ENCODE data around the gene SPATS2.
A peak's percentile ranks its signal among the peaks of the same experiment; 100 is the strongest.

Gene SPATS2

GRCh38 chr12:49549735-49550692 is 182.8 kb downstream of the SPATS2 start:
- in situ Hi-C loops (cut with HindIII; ENCODE audit: low sequenced_read_pairs) = no loop called here
- H3K4me3 ChIP-seq (ENCODE audit: low read depth, low read length) = no peak overlapping the region

DNA sequence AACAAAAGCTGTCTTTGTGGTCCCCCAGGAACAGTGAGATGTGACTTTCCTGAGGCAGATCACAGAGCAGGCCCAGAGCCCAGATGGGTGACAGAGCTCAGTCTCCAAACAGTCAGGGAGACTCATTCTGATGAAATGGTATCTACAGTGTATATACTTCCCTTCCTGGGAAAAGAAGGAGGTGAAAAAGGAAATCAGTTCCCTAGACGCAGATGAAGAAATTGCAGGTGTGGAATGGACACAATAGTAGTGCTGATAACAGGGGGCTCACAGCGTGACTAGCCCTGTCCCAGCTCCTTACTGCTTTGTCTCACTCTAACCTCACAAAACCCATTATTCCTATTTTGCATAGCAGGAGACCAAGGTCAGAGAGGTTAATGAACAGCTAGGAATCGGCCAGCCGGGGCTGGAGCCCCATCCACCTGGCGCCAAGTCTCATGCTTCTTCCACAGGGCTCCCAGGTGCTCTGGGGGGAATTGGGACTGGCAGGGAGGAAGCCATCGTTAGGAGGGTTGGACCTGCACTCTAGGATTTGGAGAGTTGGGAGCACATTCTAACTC is 183.5 kb downstream of the SPATS2 start:
- no peak for TF ChIP-seq CTCF (IDR thresholded peaks at IDR 0.05; ENCODE audit: low read depth, low read length)
- DNase-seq (ENCODE audit: low read depth, low spot score) = no peak
- H3K4me3 ChIP-seq (ENCODE audit: low read depth, low read length) = no peak overlapping the region
- in situ Hi-C loops (cut with HindIII; ENCODE audit: low sequenced_read_pairs) = no loop called here

More at GRCh38 chr12:49549735-49550692, 182.8 kb downstream of the SPATS2 start:
- no peak for DNase-seq (ENCODE audit: low read depth, low spot score)
- no peak for TF ChIP-seq CTCF (IDR thresholded peaks at IDR 0.05; ENCODE audit: low read depth, low read length)

DNA sequence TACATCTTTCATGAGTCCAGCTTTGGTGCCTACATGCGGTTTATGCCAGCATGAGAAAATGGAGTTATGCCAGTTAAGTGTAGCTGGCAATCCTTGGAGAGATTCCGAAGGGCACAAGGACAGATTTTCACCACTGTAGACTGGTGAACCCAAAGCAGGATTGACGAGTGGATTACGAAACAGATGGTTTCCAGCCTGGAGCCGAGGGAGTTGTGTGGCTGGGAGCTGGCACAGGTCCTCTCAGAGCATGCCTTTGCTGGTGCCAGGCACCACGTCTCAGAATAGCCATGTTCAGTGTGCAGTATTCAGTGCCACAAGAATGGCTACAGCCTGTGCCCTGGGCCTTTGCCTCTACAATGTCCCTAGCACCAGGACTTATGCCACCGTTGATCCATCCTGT is 184.8 kb downstream of the SPATS2 start:
- in situ Hi-C loops (cut with HindIII; ENCODE audit: low sequenced_read_pairs) = no loop called here
- no peak for DNase-seq (ENCODE audit: low read depth, low spot score)
- TF ChIP-seq CTCF (IDR thresholded peaks at IDR 0.05; ENCODE audit: low read depth, low read length) = no peak
- no peak overlapping the region for H3K4me3 ChIP-seq (ENCODE audit: low read depth, low read length)

DNA sequence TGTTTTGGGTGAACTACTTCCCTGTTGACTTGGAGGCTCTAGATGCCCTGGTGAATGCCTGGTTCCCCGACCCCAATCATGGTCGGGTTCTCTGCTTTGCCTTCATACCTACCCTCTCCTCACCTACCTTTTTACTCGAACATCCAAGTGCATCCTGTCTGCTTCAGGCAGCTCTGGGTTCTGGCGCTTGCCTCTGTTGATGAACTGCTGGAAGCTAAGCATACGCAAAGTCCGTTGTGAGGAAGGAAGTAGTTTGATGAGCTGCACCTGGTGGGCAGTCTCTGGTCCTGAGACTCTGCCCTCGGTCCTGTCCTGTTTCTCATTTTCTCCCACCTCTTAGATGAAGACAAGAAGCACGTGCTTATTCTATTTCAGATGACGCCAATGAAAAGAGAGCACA is 185.2 kb downstream of the SPATS2 start:
- no peak overlapping the region for H3K4me3 ChIP-seq (ENCODE audit: low read depth, low read length)
- TF ChIP-seq CTCF (IDR thresholded peaks at IDR 0.05; ENCODE audit: low read depth, low read length) = no peak
- no peak for DNase-seq (ENCODE audit: low read depth, low spot score)
- in situ Hi-C loops (cut with HindIII; ENCODE audit: low sequenced_read_pairs) = no loop called here

- in situ Hi-C loops (cut with HindIII; ENCODE audit: low sequenced_read_pairs) = no loop called here
- TF ChIP-seq CTCF (IDR thresholded peaks at IDR 0.05; ENCODE audit: low read depth, low read length) = no peak
- no peak for DNase-seq (ENCODE audit: low read depth, low spot score)
- no peak overlapping the region for H3K4me3 ChIP-seq (ENCODE audit: low read depth, low read length)
Measured at GRCh38 chr12:49552899-49553298, 185.6 kb downstream of the SPATS2 start.

GRCh38 chr12:49553512-49554088 is 186.3 kb downstream of the SPATS2 start:
- in situ Hi-C loops (cut with HindIII; ENCODE audit: low sequenced_read_pairs) = no loop called here
- no peak overlapping the region for H3K4me3 ChIP-seq (ENCODE audit: low read depth, low read length)
- peak; percentile 17 for DNase-seq (ENCODE audit: low read depth, low spot score)
- TF ChIP-seq CTCF (IDR thresholded peaks at IDR 0.05; ENCODE audit: low read depth, low read length) = no peak

Measured in astrocyte of the spinal cord (primary cell).